ENCODE results near the gene ZNF263. TPM values are rescaled to one million over a fixed set of nuclear protein-coding genes. Genes with fewer than 3 reads are reported as not detected.

Gene ZNF263
- total RNA-seq, 1 donor from 2014 or later, result 27.6 TPM

DNA sequence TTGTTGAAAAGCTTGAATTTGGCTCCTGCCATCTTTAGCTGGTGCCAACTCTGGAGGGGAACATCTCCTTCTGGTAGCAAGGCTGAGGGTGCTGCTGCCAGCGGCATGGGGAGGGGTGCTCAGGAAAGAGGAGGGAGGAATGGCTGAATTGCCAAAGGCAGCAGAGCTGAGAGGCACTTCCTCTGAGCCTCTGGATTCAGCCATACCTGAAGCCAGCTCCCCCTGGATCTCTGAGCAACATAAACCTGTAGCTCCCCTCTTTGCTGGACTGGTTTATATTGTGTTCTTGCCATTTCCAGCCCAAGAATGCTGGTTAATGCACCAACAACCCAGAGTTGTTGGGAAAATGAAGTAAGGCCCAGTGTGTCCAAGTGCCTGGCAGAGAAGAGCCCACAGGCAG lies 34.3 kb upstream of the ZNF263 start:
- no peak for DNase-seq

DNA sequence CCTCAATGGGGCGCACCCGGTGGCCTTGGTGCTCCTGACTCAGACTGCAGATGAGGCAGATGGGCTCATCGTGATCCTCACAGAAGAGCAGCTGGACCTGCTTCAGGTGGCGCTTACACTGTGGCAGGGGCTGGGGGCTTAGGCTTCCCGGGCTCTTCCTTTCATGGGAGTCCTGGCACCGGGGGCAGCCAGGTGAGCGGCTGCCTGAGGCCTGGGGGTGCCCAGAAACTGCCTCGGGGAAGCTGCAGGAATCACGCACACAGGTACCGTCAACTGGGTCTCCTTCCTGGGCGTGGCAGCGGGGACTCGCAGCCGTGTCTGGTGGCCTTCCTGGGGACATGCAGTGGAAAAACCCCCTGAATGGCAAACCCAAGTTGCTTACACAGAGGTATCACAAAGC lies 33.8 kb upstream of the ZNF263 start:
- H3K27ac ChIP-seq, result no peak overlapping the region
- H3K36me3 ChIP-seq, result no peaks in the 10 kb centered on the region
- intact Hi-C loops (cut with DNase I), result no loop called here
- no peak overlapping the region for H3K4me3 ChIP-seq
- H3K27me3 ChIP-seq, result no peaks in the 10 kb centered on the region
- no peaks in the 10 kb centered on the region for H3K4me1 ChIP-seq
- ATAC-seq (no peak), DNase-seq (no peak)
- H3K9me3 ChIP-seq, result no peaks in the 10 kb centered on the region
- no peak for TF ChIP-seq CTCF (IDR thresholded peaks at IDR 0.05)

More for the DNA sequence above, 34.3 kb upstream of the ZNF263 start:
- Histone ChIP-seq H3K27me3 (no peaks in the 10 kb centered on the region), H3K36me3 (no peaks in the 10 kb centered on the region), H3K4me1 (no peaks in the 10 kb centered on the region), H3K9me3 (no peaks in the 10 kb centered on the region), H3K27ac (no peak overlapping the region), H3K4me3 (no peak overlapping the region)
- intact Hi-C loops (cut with DNase I), result no loop called here
- no peak for TF ChIP-seq CTCF (IDR thresholded peaks at IDR 0.05)
- ATAC-seq, result no peak

- DNase-seq (no peak), ATAC-seq (no peak)
- TF ChIP-seq CTCF (IDR thresholded peaks at IDR 0.05), result no peak
Observed at GRCh38 chr16:3252967-3253366, 30.3 kb upstream of the ZNF263 start.

GRCh38 chr16:3254309-3254708 lies 29.0 kb upstream of the ZNF263 start:
- Histone ChIP-seq H3K36me3 (no peaks in the 10 kb centered on the region), H3K27ac (no peak overlapping the region), H3K4me3 (no peak overlapping the region), H3K27me3 (no peaks in the 10 kb centered on the region), H3K9me3 (no peaks in the 10 kb centered on the region), H3K4me1 (peaks cover 4% of the 10 kb centered on the region)
- intact Hi-C loops (cut with DNase I), result no loop called here
- TF ChIP-seq CTCF (IDR thresholded peaks at IDR 0.05), result no peak
- ATAC-seq (no peak), DNase-seq (no peak)

More at GRCh38 chr16:3252967-3253366, 30.3 kb upstream of the ZNF263 start:
- intact Hi-C loops (cut with DNase I), result no loop called here
- H3K27me3 ChIP-seq, result no peaks in the 10 kb centered on the region
- peaks cover 4% of the 10 kb centered on the region for H3K4me1 ChIP-seq
- H3K4me3 ChIP-seq, result no peak overlapping the region
- no peaks in the 10 kb centered on the region for H3K36me3 ChIP-seq
- no peak overlapping the region for H3K27ac ChIP-seq
- no peaks in the 10 kb centered on the region for H3K9me3 ChIP-seq

GRCh38 chr16:3256146-3256865 lies 27.0 kb upstream of the ZNF263 start, which contains the start of gene MEFV:
Gene MEFV, minus strand, starts transcription at chr16:3256633. Its CDS starts 46 bp downstream, at chr16:3256587.
- peaks cover 4% of the 10 kb centered on the region for H3K4me1 ChIP-seq
- intact Hi-C loops (cut with DNase I), result no loop called here
- H3K4me3 ChIP-seq, result peak within 1 kb of the TSS; percentile 23
- H3K36me3 ChIP-seq, result no peaks in the 10 kb centered on the region
- TF ChIP-seq CTCF (IDR thresholded peaks at IDR 0.05), result no peak
- H3K9me3 ChIP-seq, result no peaks in the 10 kb centered on the region
- H3K27ac ChIP-seq, result no peak within 1 kb of the TSS
- no peak for DNase-seq
- peak; percentile 76 for ATAC-seq
- H3K27me3 ChIP-seq, result no peaks in the 10 kb centered on the region

All from upper lobe of right lung (tissue), 1 donor.